ENCODE measurements around the gene TACR2.
A peak's percentile ranks its signal among the peaks of the same experiment; 100 is the strongest.

TACR2 gene

GRCh38 chr10:69446650-69447151, 30.0 kb upstream of the TACR2 start:
- peak overlapping the region; percentile 83 for H3K27ac ChIP-seq

GRCh38 chr10:69446229-69446628, 29.5 kb upstream of the TACR2 start:
- peak overlapping the region; percentile 83 for H3K27ac ChIP-seq
- TF ChIP-seq ZFX (IDR thresholded peaks at IDR 0.05) = no peak
- TF ChIP-seq CTCF (conservative IDR thresholded peaks at IDR 0.05) = no peak

More at GRCh38 chr10:69446650-69447151, 30.0 kb upstream of the TACR2 start:
- TF ChIP-seq ZFX (IDR thresholded peaks at IDR 0.05) = no peak
- TF ChIP-seq CTCF (conservative IDR thresholded peaks at IDR 0.05) = no peak

GRCh38 chr10:69445041-69445440, 28.3 kb upstream of the TACR2 start:
- TF ChIP-seq CTCF (conservative IDR thresholded peaks at IDR 0.05) (no peak), ZFX (IDR thresholded peaks at IDR 0.05) (no peak)
- H3K27ac ChIP-seq = peak overlapping the region; percentile 83; the same call in 1 of the 2 replicates

- H3K27ac ChIP-seq = no peak overlapping the region
- TF ChIP-seq ZFX (IDR thresholded peaks at IDR 0.05) (no peak), CTCF (conservative IDR thresholded peaks at IDR 0.05) (no peak)
These were observed 26.6 kb upstream of the TACR2 start for GRCh38 chr10:69443354-69443753.

GRCh38 chr10:69439813-69440506, 23.2 kb upstream of the TACR2 start:
- H3K27ac ChIP-seq = peak overlapping the region; percentile 76
- TF ChIP-seq ZFX (IDR thresholded peaks at IDR 0.05) (no peak), CTCF (conservative IDR thresholded peaks at IDR 0.05) (no peak)

GRCh38 chr10:69439350-69439739, 22.6 kb upstream of the TACR2 start:
- H3K27ac ChIP-seq = peak overlapping the region; percentile 76
- TF ChIP-seq CTCF (conservative IDR thresholded peaks at IDR 0.05) (no peak), ZFX (IDR thresholded peaks at IDR 0.05) (no peak)

GRCh38 chr10:69438536-69439349, 22.0 kb upstream of the TACR2 start:
- no peak for TF ChIP-seq CTCF (conservative IDR thresholded peaks at IDR 0.05)
- no peak for TF ChIP-seq ZFX (IDR thresholded peaks at IDR 0.05)
- peak overlapping the region; percentile 76 for H3K27ac ChIP-seq

Data from C4-2B (cell line).